GM12878 (cell line): ENCODE data around the gene C15orf40. TPM values are rescaled to one million over a fixed set of nuclear protein-coding genes. Genes with fewer than 3 reads are reported as not detected.
A peak's percentile ranks its signal among the peaks of the same experiment; 100 is the strongest.

ENCODE experiments used
- ATAC-seq: fragments of 200-7000 bp; cut with Tn5 transposase; 3 replicates; pipeline ENCODE4 v1.9.1; 2020; ENCODE audit warnings: mild to moderate bottlenecking, moderate library complexity
- BruUV-seq: library from RNA; stranded (reverse); fragments of 400-500 nt; replicated peaks from 2 replicates; lab custom pipeline; 2021; lab: Mats Ljungman, UMichigan
- CTCF ChIA-PET: fragments of 300-600 bp; sonication (Branson Sonifier 250); formaldehyde crosslinking; extraction: SDS; loops from one replicate; lab custom pipeline; 2021; ENCODE audit warnings: inconsistent platforms; lab: Yijun Ruan, JAX
- POLR2A ChIA-PET: fragments of 350-600 bp; formaldehyde crosslinking; extraction: SDS; loops from one replicate; lab custom pipeline; 2021; ENCODE audit warnings: inconsistent platforms; lab: Charles Lee
- RAD21 ChIA-PET: fragments of 300-600 bp; sonication (Branson Sonifier 250); formaldehyde crosslinking; loops from one replicate; lab custom pipeline; 2023; ENCODE audit warnings: antibody characterized with exemption; ENCODE audit not compliant: unreplicated experiment; lab: Charles Lee
- SMC1A ChIA-PET: fragments of 300-600 bp; sonication (Branson Sonifier 250); formaldehyde crosslinking; loops from one replicate; lab custom pipeline; 2023; ENCODE audit not compliant: unreplicated experiment, uncharacterized antibody; lab: Charles Lee
- DNase-seq: peaks from one replicate; pipeline ENCODE4 v3.0.0-alpha.2; 2011; ENCODE audit warnings: low read depth, low spot score
- FAIRE-seq: peaks from 3 replicates; lab custom pipeline; 2011; peaks lifted over from hg19 to GRCh38; lab: Jason Lieb, UNC
- H2AFZ ChIP-seq: 2 replicates; pipeline ENCODE4 v1.6.0; 2011; ENCODE audit warnings: low read depth, low read length, control low read depth; ENCODE audit not compliant: control insufficient read depth
- H3K27ac ChIP-seq: 2 replicates; pipeline ENCODE4 v1.5.1; 2011; ENCODE audit warnings: control low read depth; ENCODE audit not compliant: control insufficient read depth, insufficient read depth
- H3K27me3 ChIP-seq, 2 experiments: replicated peaks in 1 of 2; 2 replicates each; pipeline versions ENCODE4 v1.6.0 to v1.6.1; 2011; ENCODE audit warnings: low read length in 1 of 2; ENCODE audit not compliant: control insufficient read depth in 2 of 2, insufficient read depth in 2 of 2
- H3K36me3 ChIP-seq, 2 experiments: 2 replicates each; pipeline ENCODE4 v1.5.1; 2011; ENCODE audit warnings: low read length in 1 of 2; ENCODE audit not compliant: control insufficient read depth in 2 of 2, insufficient read depth in 2 of 2
- H3K4me1 ChIP-seq: 2 replicates; pipeline ENCODE4 v1.6.1; 2011; ENCODE audit warnings: mild to moderate bottlenecking, low read length, moderate library complexity, mixed read lengths; ENCODE audit not compliant: control insufficient read depth, insufficient read depth
- H3K4me2 ChIP-seq: 2 replicates; pipeline ENCODE4 v1.6.0; 2011; ENCODE audit warnings: control low read depth; ENCODE audit not compliant: control insufficient read depth, insufficient read depth
- H3K4me3 ChIP-seq: fragments of 200-600 bp; sonication (generic); 2 replicates; pipeline ENCODE4 v1.5.1; 2016
- H3K79me2 ChIP-seq: 2 replicates; pipeline ENCODE4 v1.6.0; 2011; ENCODE audit warnings: low read length; ENCODE audit not compliant: control insufficient read depth, insufficient read depth
- H3K9ac ChIP-seq: 2 replicates; pipeline ENCODE4 v1.8.0; 2011; ENCODE audit warnings: low read length, control low read depth, mixed read lengths; ENCODE audit not compliant: control insufficient read depth, insufficient read depth
- H3K9me3 ChIP-seq: replicated peaks from 3 replicates; pipeline ENCODE4 v1.5.1; 2011; ENCODE audit warnings: mild to moderate bottlenecking, low read length; ENCODE audit not compliant: control insufficient read depth, insufficient read depth
- H4K20me1 ChIP-seq: 2 replicates; pipeline ENCODE4 v1.6.0; 2011; ENCODE audit not compliant: control insufficient read depth, insufficient read depth
- BCL11A ChIP-seq: IDR thresholded peaks from 2 replicates; pipeline ENCODE4 v1.6.1; 2011; ENCODE audit warnings: low read depth, low read length
- CHD1 ChIP-seq: IDR thresholded peaks from 2 replicates; pipeline ENCODE4 v1.6.1; 2012; ENCODE audit warnings: low read depth, low read length, improper control_type of control experiment
- CHD4 ChIP-seq: fragments of 200-600 bp; sonication (generic); IDR thresholded peaks from 2 replicates; pipeline ENCODE4 v1.6.1; 2016; ENCODE audit warnings: mild to moderate bottlenecking
- EGR1 ChIP-seq, 2 experiments: IDR thresholded peaks; 1 replicate in 1 of 2; 2 replicates in 1 of 2; pipeline ENCODE4 v1.6.1; 2011 to 2012; ENCODE audit warnings: low read depth in 2 of 2, low read length in 2 of 2, borderline replicate concordance in 1 of 2, mild to moderate bottlenecking in 1 of 2, moderate library complexity in 1 of 2
- NBN ChIP-seq: fragments of 450-650 bp; IDR thresholded peaks from 2 replicates; pipeline ENCODE4 v1.6.1; 2016
- POU2F2 ChIP-seq: IDR thresholded peaks from 3 replicates; pipeline ENCODE4 v1.6.1; 2011; ENCODE audit warnings: low read depth, mild to moderate bottlenecking, low read length, borderline replicate concordance
- SIX5 ChIP-seq: IDR thresholded peaks from 2 replicates; pipeline ENCODE4 v1.6.1; 2011; ENCODE audit warnings: mild to moderate bottlenecking, low read depth, low read length, moderate library complexity; ENCODE audit not compliant: severe bottlenecking
- SREBF2 ChIP-seq: IDR thresholded peaks from 2 replicates; pipeline ENCODE4 v1.6.1; 2012; ENCODE audit warnings: mild to moderate bottlenecking, low read length
- TARDBP ChIP-seq: IDR thresholded peaks from 2 replicates; pipeline ENCODE4 v1.6.1; 2016; ENCODE audit warnings: borderline replicate concordance
- ZNF24 ChIP-seq: fragments of 450-650 bp; IDR thresholded peaks from 2 replicates; pipeline ENCODE4 v1.6.1; 2017; ENCODE audit warnings: antibody characterized with exemption, mild to moderate bottlenecking
- WGBS: methylation state at CpG from one replicate; pipeline ENCODE4 v1.1.6; 2016; ENCODE audit warnings: low lambda C conversion rate; ENCODE audit not compliant: insufficient replicate concordance, insufficient coverage; ENCODE audit errors: missing lambda C conversion rate; 5-methylcytosine and 5-hydroxymethylcytosine counted together
- in situ Hi-C: fragments of 300-500 bp; cut with MboI; formaldehyde crosslinking; loops from 9 replicates; pipeline ENCODE4 v1.14.3; 2018; ENCODE audit warnings: mixed read lengths
- intact Hi-C: fragments of 100-400 bp; cut with micrococcal nuclease; formaldehyde crosslinking; loops from one replicate; pipeline ENCODE4 v1.14.2; 2022; ENCODE audit not compliant: unreplicated experiment
- polyA plus RNA-seq, 11 experiments: library from polyadenylated mRNA; depleted of rRNA in 4 of 11; unstranded in 6 of 11; stranded (reverse) in 5 of 11; fragments of >200 nt; fragmentation: Nextera tagmentation in 4 of 11; fragmentation: Illumina TruSeq in 1 of 11; extraction: Ambion mirVana in 4 of 11; extraction: Trizol in 1 of 11; gene quantifications; 1 replicate in 1 of 11; 2 replicates in 10 of 11; pipeline versions ENCODE4 v1.2.1 to v1.2.3, GENCODE V29; 2011 to 2016; ENCODE audit warnings: inconsistent platforms in 2 of 11, missing spikeins in 2 of 11, low read depth in 1 of 11
- total RNA-seq, 4 experiments: library from RNA; depleted of rRNA in 3 of 4; stranded (reverse); fragments of >200 nt in 3 of 4; fragmentation: Illumina TruSeq in 1 of 4; extraction: Trizol in 1 of 4; gene quantifications; 2 replicates each; pipeline versions ENCODE4 v1.2.1 to v1.2.3, GENCODE V29; 2013 to 2021
- TF ChIP-seq, protein P1 (sequence below): IDR thresholded peaks from 2 replicates; pipeline ENCODE4 v1.6.1; 2011; ENCODE audit warnings: borderline replicate concordance, low read depth, mild to moderate bottlenecking, moderate library complexity, low read length; ENCODE audit not compliant: insufficient read depth, poor library complexity, severe bottlenecking
- TF ChIP-seq, protein P2 (sequence below): fragments of 450-650 bp; IDR thresholded peaks from 2 replicates; pipeline ENCODE4 v1.6.1; 2018; ENCODE audit warnings: borderline replicate concordance, mild to moderate bottlenecking; ENCODE audit not compliant: partially characterized antibody
- TF ChIP-seq, protein P3 (sequence below): fragments of 450-650 bp; IDR thresholded peaks from 2 replicates; pipeline ENCODE4 v1.6.1; 2014; ENCODE audit warnings: mild to moderate bottlenecking
- TF ChIP-seq, protein P4 (sequence below): IDR thresholded peaks from 2 replicates; pipeline ENCODE4 v1.6.1; 2012; ENCODE audit warnings: low read depth, low read length, improper control_type of control experiment
- TF ChIP-seq, protein P5 (sequence below): fragments of 450-650 bp; IDR thresholded peaks from 2 replicates; pipeline ENCODE4 v1.6.1; 2018; ENCODE audit warnings: mild to moderate bottlenecking, low read depth, moderate library complexity; ENCODE audit not compliant: partially characterized antibody

C15orf40 gene
- total and polyA plus RNA-seq, 10 of the 15 experiments (the other 5 are each of a cell fraction or from before 2014, with no cell fraction given): 21.3 to 70.0 (median 31.8) TPM

DNA sequence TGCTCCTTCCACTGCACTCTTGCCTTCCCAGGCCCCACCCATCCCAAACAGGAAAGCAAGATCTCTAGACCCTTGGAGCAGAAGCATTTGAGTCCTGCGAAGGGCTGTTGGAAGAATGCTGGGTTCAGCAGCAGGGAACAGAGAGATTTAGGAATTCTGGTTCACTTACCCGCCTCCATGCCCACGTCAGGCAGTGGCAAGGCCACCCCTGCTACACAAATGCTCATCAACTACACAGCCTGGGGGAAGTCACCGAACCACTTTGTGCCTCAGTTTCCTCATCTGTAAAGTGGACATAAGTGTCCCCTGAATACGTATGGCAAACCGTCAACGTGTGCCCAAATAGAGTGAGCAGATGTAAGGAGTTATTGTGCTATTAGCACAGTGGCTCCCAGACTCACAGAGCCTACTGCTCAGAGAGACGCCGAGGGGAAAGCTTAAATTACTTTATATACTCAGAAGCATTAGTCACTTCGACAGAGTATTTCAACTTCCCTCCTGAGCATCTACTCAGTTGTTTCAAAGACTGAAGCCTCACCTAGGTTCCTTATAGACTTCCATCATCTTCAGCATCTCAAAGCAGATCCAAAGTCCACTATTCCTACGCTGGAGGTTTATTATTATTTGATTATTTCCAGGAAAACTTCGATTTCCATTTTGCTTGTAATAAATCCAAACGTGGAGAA lies 59.8 kb downstream of the C15orf40 start:
- in situ Hi-C loops: no loop called here
- no peak overlapping the region for H2AFZ ChIP-seq
- intact Hi-C loops: no loop called here
- no peak for ATAC-seq
- H3K4me1 ChIP-seq: peaks cover 17% of the 10 kb centered on the region
- WGBS: 61% methylated on average over 13 of the region's 13 CpGs
- no peak for FAIRE-seq
- H3K79me2 ChIP-seq: no peaks in the 10 kb centered on the region
- ChIA-PET SMC1A (no interaction called here), CTCF (no interaction called here), POLR2A (no interaction called here), RAD21 (no interaction called here)
- H3K36me3 ChIP-seq: no peaks in the 10 kb centered on the region
- BruUV-seq: no TSS peak
- H3K27me3 ChIP-seq: peaks cover 4 to 28% of the 10 kb centered on the region in 2 experiments
- no peak overlapping the region for H3K27ac ChIP-seq
- peak overlapping the region; percentile 62; the same call in 1 of the 2 replicates for H3K4me2 ChIP-seq
- H4K20me1 ChIP-seq: peaks cover 6% of the 10 kb centered on the region; the same call in 1 of the 2 replicates
- no peaks in the 10 kb centered on the region for H3K9me3 ChIP-seq
- 0 out of 2 replicates have a peak overlapping the region, but pooled peaks have one; percentile 4 for H3K4me3 ChIP-seq
- no peak for DNase-seq
- no peak overlapping the region for H3K9ac ChIP-seq
- TF ChIP-seq SIX5: no peak
- TF ChIP-seq POU2F2: no peak
- TF ChIP-seq CHD4: no peak
- TF ChIP-seq TARDBP: no peak
- TF ChIP-seq BCL11A: no peak
- TF ChIP-seq, protein P1, sequence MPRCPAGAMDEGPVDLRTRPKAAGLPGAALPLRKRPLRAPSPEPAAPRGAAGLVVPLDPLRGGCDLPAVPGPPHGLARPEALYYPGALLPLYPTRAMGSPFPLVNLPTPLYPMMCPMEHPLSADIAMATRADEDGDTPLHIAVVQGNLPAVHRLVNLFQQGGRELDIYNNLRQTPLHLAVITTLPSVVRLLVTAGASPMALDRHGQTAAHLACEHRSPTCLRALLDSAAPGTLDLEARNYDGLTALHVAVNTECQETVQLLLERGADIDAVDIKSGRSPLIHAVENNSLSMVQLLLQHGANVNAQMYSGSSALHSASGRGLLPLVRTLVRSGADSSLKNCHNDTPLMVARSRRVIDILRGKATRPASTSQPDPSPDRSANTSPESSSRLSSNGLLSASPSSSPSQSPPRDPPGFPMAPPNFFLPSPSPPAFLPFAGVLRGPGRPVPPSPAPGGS: no peak
- TF ChIP-seq, protein P2, sequence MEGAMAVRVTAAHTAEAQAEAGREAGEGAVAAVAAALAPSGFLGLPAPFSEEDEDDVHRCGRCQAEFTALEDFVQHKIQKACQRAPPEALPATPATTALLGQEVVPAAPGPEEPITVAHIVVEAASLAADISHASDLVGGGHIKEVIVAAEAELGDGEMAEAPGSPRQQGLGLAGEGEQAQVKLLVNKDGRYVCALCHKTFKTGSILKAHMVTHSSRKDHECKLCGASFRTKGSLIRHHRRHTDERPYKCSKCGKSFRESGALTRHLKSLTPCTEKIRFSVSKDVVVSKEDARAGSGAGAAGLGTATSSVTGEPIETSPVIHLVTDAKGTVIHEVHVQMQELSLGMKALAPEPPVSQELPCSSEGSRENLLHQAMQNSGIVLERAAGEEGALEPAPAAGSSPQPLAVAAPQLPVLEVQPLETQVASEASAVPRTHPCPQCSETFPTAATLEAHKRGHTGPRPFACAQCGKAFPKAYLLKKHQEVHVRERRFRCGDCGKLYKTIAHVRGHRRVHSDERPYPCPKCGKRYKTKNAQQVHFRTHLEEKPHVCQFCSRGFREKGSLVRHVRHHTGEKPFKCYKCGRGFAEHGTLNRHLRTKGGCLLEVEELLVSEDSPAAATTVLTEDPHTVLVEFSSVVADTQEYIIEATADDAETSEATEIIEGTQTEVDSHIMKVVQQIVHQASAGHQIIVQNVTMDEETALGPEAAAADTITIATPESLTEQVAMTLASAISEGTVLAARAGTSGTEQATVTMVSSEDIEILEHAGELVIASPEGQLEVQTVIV: no peak
- TF ChIP-seq EGR1 (IDR thresholded peaks at IDR 0.05; ENCODE audit: borderline replicate concordance in 1 of 2, low read depth in 2 of 2, low read length in 2 of 2): no peak
- no peak for TF ChIP-seq ZNF24
- TF ChIP-seq, protein P3, sequence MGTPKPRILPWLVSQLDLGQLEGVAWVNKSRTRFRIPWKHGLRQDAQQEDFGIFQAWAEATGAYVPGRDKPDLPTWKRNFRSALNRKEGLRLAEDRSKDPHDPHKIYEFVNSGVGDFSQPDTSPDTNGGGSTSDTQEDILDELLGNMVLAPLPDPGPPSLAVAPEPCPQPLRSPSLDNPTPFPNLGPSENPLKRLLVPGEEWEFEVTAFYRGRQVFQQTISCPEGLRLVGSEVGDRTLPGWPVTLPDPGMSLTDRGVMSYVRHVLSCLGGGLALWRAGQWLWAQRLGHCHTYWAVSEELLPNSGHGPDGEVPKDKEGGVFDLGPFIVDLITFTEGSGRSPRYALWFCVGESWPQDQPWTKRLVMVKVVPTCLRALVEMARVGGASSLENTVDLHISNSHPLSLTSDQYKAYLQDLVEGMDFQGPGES: no peak
- TF ChIP-seq, protein P4, sequence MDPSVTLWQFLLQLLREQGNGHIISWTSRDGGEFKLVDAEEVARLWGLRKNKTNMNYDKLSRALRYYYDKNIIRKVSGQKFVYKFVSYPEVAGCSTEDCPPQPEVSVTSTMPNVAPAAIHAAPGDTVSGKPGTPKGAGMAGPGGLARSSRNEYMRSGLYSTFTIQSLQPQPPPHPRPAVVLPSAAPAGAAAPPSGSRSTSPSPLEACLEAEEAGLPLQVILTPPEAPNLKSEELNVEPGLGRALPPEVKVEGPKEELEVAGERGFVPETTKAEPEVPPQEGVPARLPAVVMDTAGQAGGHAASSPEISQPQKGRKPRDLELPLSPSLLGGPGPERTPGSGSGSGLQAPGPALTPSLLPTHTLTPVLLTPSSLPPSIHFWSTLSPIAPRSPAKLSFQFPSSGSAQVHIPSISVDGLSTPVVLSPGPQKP: no peak
- no peak for TF ChIP-seq CHD1
- no peak for TF ChIP-seq NBN
- TF ChIP-seq, protein P5, sequence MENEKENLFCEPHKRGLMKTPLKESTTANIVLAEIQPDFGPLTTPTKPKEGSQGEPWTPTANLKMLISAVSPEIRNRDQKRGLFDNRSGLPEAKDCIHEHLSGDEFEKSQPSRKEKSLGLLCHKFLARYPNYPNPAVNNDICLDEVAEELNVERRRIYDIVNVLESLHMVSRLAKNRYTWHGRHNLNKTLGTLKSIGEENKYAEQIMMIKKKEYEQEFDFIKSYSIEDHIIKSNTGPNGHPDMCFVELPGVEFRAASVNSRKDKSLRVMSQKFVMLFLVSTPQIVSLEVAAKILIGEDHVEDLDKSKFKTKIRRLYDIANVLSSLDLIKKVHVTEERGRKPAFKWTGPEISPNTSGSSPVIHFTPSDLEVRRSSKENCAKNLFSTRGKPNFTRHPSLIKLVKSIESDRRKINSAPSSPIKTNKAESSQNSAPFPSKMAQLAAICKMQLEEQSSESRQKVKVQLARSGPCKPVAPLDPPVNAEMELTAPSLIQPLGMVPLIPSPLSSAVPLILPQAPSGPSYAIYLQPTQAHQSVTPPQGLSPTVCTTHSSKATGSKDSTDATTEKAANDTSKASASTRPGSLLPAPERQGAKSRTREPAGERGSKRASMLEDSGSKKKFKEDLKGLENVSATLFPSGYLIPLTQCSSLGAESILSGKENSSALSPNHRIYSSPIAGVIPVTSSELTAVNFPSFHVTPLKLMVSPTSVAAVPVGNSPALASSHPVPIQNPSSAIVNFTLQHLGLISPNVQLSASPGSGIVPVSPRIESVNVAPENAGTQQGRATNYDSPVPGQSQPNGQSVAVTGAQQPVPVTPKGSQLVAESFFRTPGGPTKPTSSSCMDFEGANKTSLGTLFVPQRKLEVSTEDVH: no peak
- TF ChIP-seq SREBF2: no peak
